ENCODE results near the gene TMEM151B.

DNA sequence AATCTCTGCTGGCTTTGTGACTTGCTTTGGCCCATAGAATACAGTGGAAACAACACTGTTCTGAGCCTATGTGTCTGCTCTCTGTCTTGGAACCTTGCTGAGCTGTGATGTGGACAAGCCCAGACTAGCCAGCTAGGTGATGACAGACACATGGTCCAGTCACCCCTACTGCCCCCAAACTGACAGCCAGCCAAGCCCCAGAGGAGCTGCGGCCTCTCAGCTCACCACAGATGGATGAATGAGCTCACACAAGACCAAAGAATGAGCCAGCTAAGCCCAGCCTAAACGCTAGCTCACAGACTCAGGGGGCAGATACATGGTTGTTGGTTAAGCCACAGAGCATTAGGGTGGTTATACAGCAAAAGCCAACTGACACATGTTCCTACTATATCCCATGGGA is 38.8 kb downstream of the TMEM151B start:
- TF ChIP-seq, protein P1, sequence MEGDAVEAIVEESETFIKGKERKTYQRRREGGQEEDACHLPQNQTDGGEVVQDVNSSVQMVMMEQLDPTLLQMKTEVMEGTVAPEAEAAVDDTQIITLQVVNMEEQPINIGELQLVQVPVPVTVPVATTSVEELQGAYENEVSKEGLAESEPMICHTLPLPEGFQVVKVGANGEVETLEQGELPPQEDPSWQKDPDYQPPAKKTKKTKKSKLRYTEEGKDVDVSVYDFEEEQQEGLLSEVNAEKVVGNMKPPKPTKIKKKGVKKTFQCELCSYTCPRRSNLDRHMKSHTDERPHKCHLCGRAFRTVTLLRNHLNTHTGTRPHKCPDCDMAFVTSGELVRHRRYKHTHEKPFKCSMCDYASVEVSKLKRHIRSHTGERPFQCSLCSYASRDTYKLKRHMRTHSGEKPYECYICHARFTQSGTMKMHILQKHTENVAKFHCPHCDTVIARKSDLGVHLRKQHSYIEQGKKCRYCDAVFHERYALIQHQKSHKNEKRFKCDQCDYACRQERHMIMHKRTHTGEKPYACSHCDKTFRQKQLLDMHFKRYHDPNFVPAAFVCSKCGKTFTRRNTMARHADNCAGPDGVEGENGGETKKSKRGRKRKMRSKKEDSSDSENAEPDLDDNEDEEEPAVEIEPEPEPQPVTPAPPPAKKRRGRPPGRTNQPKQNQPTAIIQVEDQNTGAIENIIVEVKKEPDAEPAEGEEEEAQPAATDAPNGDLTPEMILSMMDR (IDR thresholded peaks at IDR 0.05): no peak
- TF ChIP-seq POLR2A (IDR thresholded peaks at IDR 0.05) (no peak), EP300 (IDR thresholded peaks at IDR 0.05) (no peak), POLR2AphosphoS5 (IDR thresholded peaks at IDR 0.05) (no peak)
